Suppressor macrophage (primary cell): ENCODE results near the gene RGS14.
"Not testable (repeated sequence)": the region's sequence is repeated elsewhere in the genome, so short reads cannot be mapped to it uniquely, and the experiment has no call there.

ENCODE experiments used
- DNase-seq, 4 experiments: peaks; one replicate each; pipeline ENCODE4 v3.0.0-alpha.2; 2020 to 2022

Gene RGS14

GRCh38 chr5:177327539-177328522 is 29.9 kb upstream of the RGS14 start:
- DNase-seq = peak in 3 of 4 experiments; percentile 26 to 53 (median 46)

- DNase-seq = no peak
Observed at GRCh38 chr5:177328545-177329231, 29.0 kb upstream of the RGS14 start.

GRCh38 chr5:177329883-177330282 is 27.8 kb upstream of the RGS14 start:
- DNase-seq = no peak

GRCh38 chr5:177330991-177331842 is 26.5 kb upstream of the RGS14 start:
- DNase-seq = no peak

- DNase-seq = no peak
Observed at GRCh38 chr5:177332031-177332895, 25.5 kb upstream of the RGS14 start.

GRCh38 chr5:177332896-177333260 is 24.8 kb upstream of the RGS14 start:
- no peak for DNase-seq

GRCh38 chr5:177333420-177334154 is 24.1 kb upstream of the RGS14 start:
- no peak for DNase-seq

- no peak for DNase-seq
Observed at GRCh38 chr5:177334155-177334551, 23.6 kb upstream of the RGS14 start.

- no peak for DNase-seq
Observed at GRCh38 chr5:177334781-177335700, 22.7 kb upstream of the RGS14 start.

GRCh38 chr5:177335701-177336065 is 22.0 kb upstream of the RGS14 start:
- DNase-seq = no peak

- peak; percentile 66 to 79 (median 72) for DNase-seq
Observed at GRCh38 chr5:177336112-177336511, 21.6 kb upstream of the RGS14 start.

- DNase-seq = no peak
Observed at GRCh38 chr5:177336603-177337494, 20.9 kb upstream of the RGS14 start.

- DNase-seq = no peak
Observed at GRCh38 chr5:177338251-177339106, 19.2 kb upstream of the RGS14 start.

- DNase-seq = peak in 2 of 4 experiments; percentile 27 to 56
Observed at GRCh38 chr5:177339107-177339638, 18.6 kb upstream of the RGS14 start.

- DNase-seq = not testable (repeated sequence)
Observed at GRCh38 chr5:177343000-177343399, 14.7 kb upstream of the RGS14 start.

- no peak for DNase-seq
Observed at GRCh38 chr5:177343777-177344176, 13.9 kb upstream of the RGS14 start.

GRCh38 chr5:177344891-177345290 is 12.8 kb upstream of the RGS14 start:
- no peak for DNase-seq

GRCh38 chr5:177346820-177347219 is 10.9 kb upstream of the RGS14 start:
- no peak for DNase-seq
